Calu3 (cell line): ENCODE results near the gene TMEM52. TPM values are rescaled to one million over a fixed set of nuclear protein-coding genes. Genes with fewer than 3 reads are reported as not detected.

Experiments
- BruUV-seq: library from RNA; stranded (reverse); fragments of 400-500 nt; replicated peaks from 2 replicates; lab custom pipeline; 2021; lab: Mats Ljungman, UMichigan
- CTCF ChIA-PET: fragments of 300-600 bp; sonication (Branson Sonifier 250); formaldehyde crosslinking; loops from one replicate; lab custom pipeline; 2022; ENCODE audit warnings: antibody characterized with exemption; lab: Charles Lee
- DNase-seq: peaks from one replicate; pipeline ENCODE4 v3.0.0; 2022
- H3K27ac Mint-ChIP-seq: one replicate; pipeline ENCODE4 v1.8.0; 2022; ENCODE audit warnings: mixed read lengths; ENCODE audit not compliant: unreplicated experiment
- H3K27me3 Mint-ChIP-seq: one replicate; pipeline ENCODE4 v1.8.0; 2022; ENCODE audit warnings: mixed read lengths; ENCODE audit not compliant: unreplicated experiment
- H3K36me3 Mint-ChIP-seq: one replicate; pipeline ENCODE4 v1.8.0; 2022; ENCODE audit warnings: mild to moderate bottlenecking, moderate library complexity, mixed read lengths; ENCODE audit not compliant: insufficient read depth, unreplicated experiment
- H3K4me1 Mint-ChIP-seq: one replicate; pipeline ENCODE4 v1.8.0; 2022; ENCODE audit warnings: mild to moderate bottlenecking, low read depth, mixed read lengths; ENCODE audit not compliant: unreplicated experiment
- H3K4me3 Mint-ChIP-seq: one replicate; pipeline ENCODE4 v1.8.0; 2022; ENCODE audit warnings: mild to moderate bottlenecking, low read depth, moderate library complexity, mixed read lengths; ENCODE audit not compliant: unreplicated experiment
- H3K9me3 Mint-ChIP-seq: one replicate; pipeline ENCODE4 v1.8.0; 2022; ENCODE audit warnings: low read depth, mixed read lengths; ENCODE audit not compliant: unreplicated experiment
- intact Hi-C: fragments of 100-400 bp; cut with micrococcal nuclease; formaldehyde crosslinking; loops from one replicate; pipeline ENCODE4 v1.10.0; 2022; ENCODE audit not compliant: unreplicated experiment
- total RNA-seq: library from RNA; stranded (reverse); gene quantifications from 2 replicates; pipeline ENCODE4 v1.2.3, GENCODE V29; 2022
- TF ChIP-seq, protein P1 (sequence below): fragments of 200-600 bp; IDR thresholded peaks from one replicate; pipeline ENCODE4 v1.8.0; 2022; ENCODE audit warnings: antibody characterized with exemption; ENCODE audit not compliant: unreplicated experiment

Gene TMEM52
- total RNA-seq, 1 experiment from 2014 or later: 1.1 TPM

DNA sequence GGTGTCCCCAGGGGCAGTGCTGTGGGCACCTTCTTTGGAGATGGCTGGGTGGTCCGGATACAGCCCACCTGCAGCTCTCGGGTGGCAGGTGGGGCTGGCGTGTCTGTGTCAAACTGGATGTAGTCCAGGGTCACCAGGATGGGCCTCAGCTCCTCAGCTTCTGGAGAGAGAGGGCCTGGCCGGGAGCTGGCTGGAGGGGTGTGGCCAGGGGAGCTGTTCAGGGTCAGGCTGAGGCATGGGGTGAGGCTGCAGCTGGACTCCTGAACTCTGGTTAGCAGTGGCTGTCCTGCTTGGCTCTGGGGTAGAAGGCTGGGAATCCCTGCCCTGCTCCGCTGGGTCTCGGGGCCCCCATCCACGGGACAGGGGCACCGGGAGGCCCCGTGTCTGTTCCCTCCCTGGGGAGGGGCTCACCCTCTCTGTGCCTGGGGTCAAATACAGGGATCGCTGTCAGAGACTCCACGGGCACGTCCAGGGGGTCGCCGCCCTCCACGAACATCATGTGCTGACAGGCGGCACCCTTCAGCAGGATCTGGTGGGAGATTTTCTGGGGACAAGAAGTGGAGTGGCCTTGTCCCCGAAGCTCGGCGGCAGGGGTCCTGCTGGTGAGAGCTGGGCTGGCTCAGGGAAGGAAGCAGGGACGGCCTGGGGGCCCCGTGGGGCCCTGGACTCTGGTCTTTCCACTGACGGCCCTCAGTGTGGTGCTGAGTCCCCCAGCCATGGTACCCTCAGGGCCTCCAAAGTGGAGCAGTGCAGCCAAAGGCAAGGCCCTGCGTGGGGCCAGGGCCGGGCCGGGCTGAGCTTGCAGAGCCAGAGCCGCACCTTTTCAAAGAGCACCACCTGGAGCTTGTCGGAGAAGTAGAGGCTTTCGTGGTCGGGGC is 4.1 kb upstream of the TMEM52 start:
- H3K4me3 Mint-ChIP-seq: no peak overlapping the region
- H3K9me3 Mint-ChIP-seq: no peaks in the 10 kb centered on the region
- H3K27ac Mint-ChIP-seq: no peak overlapping the region
- intact Hi-C loops: no loop called here
- CTCF ChIA-PET: no interaction called here
- no peaks in the 10 kb centered on the region for H3K4me1 Mint-ChIP-seq
- peaks cover 35% of the 10 kb centered on the region for H3K27me3 Mint-ChIP-seq
- TF ChIP-seq, protein P1, sequence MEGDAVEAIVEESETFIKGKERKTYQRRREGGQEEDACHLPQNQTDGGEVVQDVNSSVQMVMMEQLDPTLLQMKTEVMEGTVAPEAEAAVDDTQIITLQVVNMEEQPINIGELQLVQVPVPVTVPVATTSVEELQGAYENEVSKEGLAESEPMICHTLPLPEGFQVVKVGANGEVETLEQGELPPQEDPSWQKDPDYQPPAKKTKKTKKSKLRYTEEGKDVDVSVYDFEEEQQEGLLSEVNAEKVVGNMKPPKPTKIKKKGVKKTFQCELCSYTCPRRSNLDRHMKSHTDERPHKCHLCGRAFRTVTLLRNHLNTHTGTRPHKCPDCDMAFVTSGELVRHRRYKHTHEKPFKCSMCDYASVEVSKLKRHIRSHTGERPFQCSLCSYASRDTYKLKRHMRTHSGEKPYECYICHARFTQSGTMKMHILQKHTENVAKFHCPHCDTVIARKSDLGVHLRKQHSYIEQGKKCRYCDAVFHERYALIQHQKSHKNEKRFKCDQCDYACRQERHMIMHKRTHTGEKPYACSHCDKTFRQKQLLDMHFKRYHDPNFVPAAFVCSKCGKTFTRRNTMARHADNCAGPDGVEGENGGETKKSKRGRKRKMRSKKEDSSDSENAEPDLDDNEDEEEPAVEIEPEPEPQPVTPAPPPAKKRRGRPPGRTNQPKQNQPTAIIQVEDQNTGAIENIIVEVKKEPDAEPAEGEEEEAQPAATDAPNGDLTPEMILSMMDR: no peak
- peaks cover 7% of the 10 kb centered on the region for H3K36me3 Mint-ChIP-seq
- DNase-seq: no peak
- no TSS peak for BruUV-seq

DNA sequence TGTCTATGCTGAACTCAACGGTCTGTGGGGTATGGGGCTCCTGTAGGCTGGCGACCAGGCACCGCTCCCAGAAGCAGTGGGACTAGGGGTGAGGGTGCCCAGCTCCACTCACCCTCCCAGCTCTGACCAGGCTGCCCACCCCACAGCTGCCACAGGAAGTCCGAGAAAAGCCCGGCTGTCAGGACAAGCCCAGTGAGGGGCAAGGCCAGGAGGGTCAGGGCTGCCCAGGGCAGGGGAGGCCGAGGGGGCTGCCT is 3.5 kb upstream of the TMEM52 start:
- peaks cover 9% of the 10 kb centered on the region for H3K36me3 Mint-ChIP-seq
- H3K4me1 Mint-ChIP-seq: no peaks in the 10 kb centered on the region
- H3K9me3 Mint-ChIP-seq: no peaks in the 10 kb centered on the region
- DNase-seq: no peak
- CTCF ChIA-PET: no interaction called here
- TF ChIP-seq, protein P1: no peak
- intact Hi-C loops: no loop called here
- peaks cover 35% of the 10 kb centered on the region for H3K27me3 Mint-ChIP-seq
- H3K27ac Mint-ChIP-seq: no peak overlapping the region
- H3K4me3 Mint-ChIP-seq: no peak overlapping the region
- BruUV-seq: no TSS peak

DNA sequence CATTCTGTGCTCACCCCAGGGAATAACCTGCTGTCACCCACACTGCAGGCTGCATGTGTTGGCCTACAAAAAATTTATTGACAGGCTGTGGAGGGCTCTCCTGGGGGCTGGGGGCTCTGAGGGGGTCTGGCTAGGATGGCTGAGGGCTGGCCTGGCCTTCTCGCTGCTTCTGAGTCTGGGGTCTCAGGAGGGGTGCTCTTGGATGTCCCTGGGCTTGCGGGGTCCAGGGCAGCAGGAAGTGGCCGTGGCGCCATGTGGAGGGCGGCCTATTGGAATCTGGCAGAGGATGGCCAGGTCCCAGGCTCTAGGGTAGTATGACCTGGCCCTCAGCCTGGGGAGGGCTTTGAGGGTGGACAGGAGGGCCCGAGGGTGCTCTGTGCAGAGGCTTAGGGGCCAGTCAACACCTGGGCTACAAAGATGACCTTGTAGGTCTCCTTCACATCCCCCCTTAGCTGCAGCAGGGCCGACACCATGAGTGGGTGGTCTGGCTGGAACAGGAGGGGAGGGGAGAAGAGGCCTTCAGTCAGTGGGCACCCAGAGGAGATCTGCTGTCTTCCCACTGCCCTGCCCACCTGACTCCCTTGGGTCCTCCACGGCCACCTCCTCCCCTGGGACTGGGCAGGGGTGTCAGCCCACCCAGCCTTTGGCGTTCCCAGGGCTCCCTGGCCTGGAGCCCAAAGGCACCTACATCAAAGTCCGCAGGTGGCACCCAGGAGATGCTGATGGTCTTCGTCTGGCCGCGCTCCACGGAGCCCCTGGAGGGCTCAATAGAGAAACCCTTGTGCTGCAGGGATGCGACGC is 3.0 kb upstream of the TMEM52 start:
- Mint-ChIP-seq H3K4me1 (no peaks in the 10 kb centered on the region), H3K4me3 (no peak overlapping the region), H3K9me3 (no peaks in the 10 kb centered on the region), H3K36me3 (peaks cover 9% of the 10 kb centered on the region), H3K27me3 (peaks cover 31% of the 10 kb centered on the region), H3K27ac (no peak overlapping the region)
- CTCF ChIA-PET: no interaction called here
- DNase-seq: no peak
- BruUV-seq: no TSS peak
- intact Hi-C loops: no loop called here
- TF ChIP-seq, protein P1: no peak

DNA sequence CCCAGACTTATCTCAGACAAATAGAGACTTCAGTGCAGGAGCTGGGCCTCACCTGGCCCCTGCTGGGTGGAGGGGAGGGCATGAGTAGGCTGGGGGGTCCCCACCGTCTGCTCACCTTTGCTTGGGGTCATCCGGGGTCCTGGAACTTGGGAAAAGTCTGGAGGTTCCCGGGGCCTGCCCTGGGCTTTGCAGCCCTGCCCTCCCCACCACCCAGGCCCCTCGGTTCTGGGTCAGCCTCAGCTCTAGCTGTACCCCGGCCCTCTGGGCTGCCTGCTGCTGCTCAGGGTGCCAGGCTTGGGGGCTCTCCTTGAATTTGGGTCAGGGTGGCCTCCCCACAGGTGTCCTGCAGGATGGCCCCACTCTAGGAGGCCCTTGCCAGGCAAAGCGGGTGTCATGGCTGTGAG is 2.4 kb upstream of the TMEM52 start:
- H3K4me3 Mint-ChIP-seq: no peak overlapping the region

More for the DNA sequence above, 2.4 kb upstream of the TMEM52 start:
- no peak overlapping the region for H3K27ac Mint-ChIP-seq
- no peaks in the 10 kb centered on the region for H3K9me3 Mint-ChIP-seq
- peaks cover 25% of the 10 kb centered on the region for H3K27me3 Mint-ChIP-seq
- intact Hi-C loops: no loop called here
- TF ChIP-seq, protein P1: no peak
- H3K36me3 Mint-ChIP-seq: peaks cover 9% of the 10 kb centered on the region
- CTCF ChIA-PET: no interaction called here
- no TSS peak for BruUV-seq
- no peaks in the 10 kb centered on the region for H3K4me1 Mint-ChIP-seq
- DNase-seq: no peak
